AG09319 (cell line): ENCODE results near the gene ISL2.

Source experiments
- DNase-seq: peaks from one replicate; pipeline ENCODE4 v3.0.0-alpha.2; 2010; ENCODE audit warnings: low read depth; ENCODE audit errors: extremely low read depth
- TF ChIP-seq, protein P1 (sequence below): IDR thresholded peaks from 2 replicates; pipeline ENCODE4 v1.5.1; 2011; ENCODE audit warnings: low read depth, mild to moderate bottlenecking, inconsistent platforms, low read length, moderate library complexity

Gene ISL2

DNA sequence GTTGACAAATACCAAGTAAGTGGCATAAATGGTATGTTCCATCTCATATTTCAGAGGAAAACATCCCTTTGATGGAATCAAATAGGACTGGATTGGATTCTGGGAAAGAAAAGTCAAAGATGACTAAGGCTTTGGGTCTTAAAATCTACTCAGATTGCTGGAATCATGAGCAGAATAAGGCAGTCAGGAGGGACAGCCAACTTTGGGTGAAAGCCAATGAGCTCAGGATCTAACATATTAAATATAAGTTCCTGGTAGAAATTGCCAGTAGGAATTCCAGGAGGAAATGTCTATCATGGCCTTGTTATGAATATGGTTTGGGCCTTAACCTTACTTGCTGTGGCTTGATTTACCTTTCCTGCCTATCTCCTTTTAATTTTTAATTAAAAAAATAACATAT is 55.3 kb downstream of the ISL2 start:
- DNase-seq, result no peak
- TF ChIP-seq, protein P1, sequence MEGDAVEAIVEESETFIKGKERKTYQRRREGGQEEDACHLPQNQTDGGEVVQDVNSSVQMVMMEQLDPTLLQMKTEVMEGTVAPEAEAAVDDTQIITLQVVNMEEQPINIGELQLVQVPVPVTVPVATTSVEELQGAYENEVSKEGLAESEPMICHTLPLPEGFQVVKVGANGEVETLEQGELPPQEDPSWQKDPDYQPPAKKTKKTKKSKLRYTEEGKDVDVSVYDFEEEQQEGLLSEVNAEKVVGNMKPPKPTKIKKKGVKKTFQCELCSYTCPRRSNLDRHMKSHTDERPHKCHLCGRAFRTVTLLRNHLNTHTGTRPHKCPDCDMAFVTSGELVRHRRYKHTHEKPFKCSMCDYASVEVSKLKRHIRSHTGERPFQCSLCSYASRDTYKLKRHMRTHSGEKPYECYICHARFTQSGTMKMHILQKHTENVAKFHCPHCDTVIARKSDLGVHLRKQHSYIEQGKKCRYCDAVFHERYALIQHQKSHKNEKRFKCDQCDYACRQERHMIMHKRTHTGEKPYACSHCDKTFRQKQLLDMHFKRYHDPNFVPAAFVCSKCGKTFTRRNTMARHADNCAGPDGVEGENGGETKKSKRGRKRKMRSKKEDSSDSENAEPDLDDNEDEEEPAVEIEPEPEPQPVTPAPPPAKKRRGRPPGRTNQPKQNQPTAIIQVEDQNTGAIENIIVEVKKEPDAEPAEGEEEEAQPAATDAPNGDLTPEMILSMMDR, result no peak
